BE2C (cell line): ENCODE measurements around the gene TMEM53.

Experiments used
- DNase-seq: peaks from one replicate; pipeline ENCODE4 v3.0.0-alpha.2; 2020
- H3K27me3 ChIP-seq: fragments of 250-450 bp; sonication (Bioruptor Pico); 2 replicates; pipeline ENCODE4 v1.5.1; 2020; ENCODE audit warnings: mild to moderate bottlenecking
- H3K36me3 ChIP-seq: fragments of 250-450 bp; sonication (Bioruptor Pico); 2 replicates; pipeline ENCODE4 v1.5.1; 2020; ENCODE audit warnings: mild to moderate bottlenecking
- H3K4me1 ChIP-seq: fragments of 250-450 bp; sonication (Bioruptor Pico); 2 replicates; pipeline ENCODE4 v1.5.1; 2020
- H3K4me3 ChIP-seq: 2 replicates; pipeline ENCODE4 v1.5.1; 2011; ENCODE audit warnings: low read depth, low read length
- H3K9me3 ChIP-seq: fragments of 250-450 bp; sonication (Bioruptor Pico); 2 replicates; pipeline ENCODE4 v1.5.1; 2020
- TF ChIP-seq, protein P1 (sequence below): IDR thresholded peaks from 2 replicates; pipeline ENCODE4 v1.5.1; 2012; ENCODE audit warnings: mild to moderate bottlenecking, low read depth, low read length

The TMEM53 gene

GRCh38 chr1:44643721-44644334, 30.5 kb downstream of the TMEM53 start:
- Histone ChIP-seq H3K36me3 (peaks cover 5% of the 10 kb centered on the region; the same call in 1 of the 2 replicates), H3K9me3 (no peaks in the 10 kb centered on the region), H3K4me3 (no peak overlapping the region), H3K4me1 (no peaks in the 10 kb centered on the region), H3K27me3 (no peaks in the 10 kb centered on the region)
- no peak for DNase-seq
- TF ChIP-seq, protein P1, sequence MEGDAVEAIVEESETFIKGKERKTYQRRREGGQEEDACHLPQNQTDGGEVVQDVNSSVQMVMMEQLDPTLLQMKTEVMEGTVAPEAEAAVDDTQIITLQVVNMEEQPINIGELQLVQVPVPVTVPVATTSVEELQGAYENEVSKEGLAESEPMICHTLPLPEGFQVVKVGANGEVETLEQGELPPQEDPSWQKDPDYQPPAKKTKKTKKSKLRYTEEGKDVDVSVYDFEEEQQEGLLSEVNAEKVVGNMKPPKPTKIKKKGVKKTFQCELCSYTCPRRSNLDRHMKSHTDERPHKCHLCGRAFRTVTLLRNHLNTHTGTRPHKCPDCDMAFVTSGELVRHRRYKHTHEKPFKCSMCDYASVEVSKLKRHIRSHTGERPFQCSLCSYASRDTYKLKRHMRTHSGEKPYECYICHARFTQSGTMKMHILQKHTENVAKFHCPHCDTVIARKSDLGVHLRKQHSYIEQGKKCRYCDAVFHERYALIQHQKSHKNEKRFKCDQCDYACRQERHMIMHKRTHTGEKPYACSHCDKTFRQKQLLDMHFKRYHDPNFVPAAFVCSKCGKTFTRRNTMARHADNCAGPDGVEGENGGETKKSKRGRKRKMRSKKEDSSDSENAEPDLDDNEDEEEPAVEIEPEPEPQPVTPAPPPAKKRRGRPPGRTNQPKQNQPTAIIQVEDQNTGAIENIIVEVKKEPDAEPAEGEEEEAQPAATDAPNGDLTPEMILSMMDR = no peak

DNA sequence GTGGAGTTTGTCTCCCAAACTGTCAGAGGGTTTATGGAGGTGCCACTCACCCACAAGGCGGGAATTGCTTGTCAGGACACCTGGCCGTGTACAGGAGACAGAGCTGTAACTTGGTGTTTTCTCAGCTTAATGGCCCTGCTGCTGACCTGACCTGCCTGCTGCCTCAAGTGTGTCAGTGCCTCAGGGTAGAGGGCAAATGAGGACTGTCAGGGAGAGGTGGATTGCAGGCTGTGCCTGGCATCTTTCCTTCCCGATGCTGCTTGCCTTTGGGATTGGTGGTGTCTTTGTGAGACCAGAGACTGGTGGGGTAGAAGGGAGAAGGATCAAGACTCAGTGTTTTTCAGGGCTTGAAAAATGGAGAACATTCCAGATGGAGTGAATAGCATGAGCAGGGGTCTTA, 31.4 kb downstream of the TMEM53 start:
- Histone ChIP-seq H3K36me3 (peaks cover 5% of the 10 kb centered on the region), H3K9me3 (no peaks in the 10 kb centered on the region), H3K4me3 (no peak overlapping the region), H3K27me3 (no peaks in the 10 kb centered on the region), H3K4me1 (no peaks in the 10 kb centered on the region)
- TF ChIP-seq, protein P1 = no peak
- DNase-seq = no peak

DNA sequence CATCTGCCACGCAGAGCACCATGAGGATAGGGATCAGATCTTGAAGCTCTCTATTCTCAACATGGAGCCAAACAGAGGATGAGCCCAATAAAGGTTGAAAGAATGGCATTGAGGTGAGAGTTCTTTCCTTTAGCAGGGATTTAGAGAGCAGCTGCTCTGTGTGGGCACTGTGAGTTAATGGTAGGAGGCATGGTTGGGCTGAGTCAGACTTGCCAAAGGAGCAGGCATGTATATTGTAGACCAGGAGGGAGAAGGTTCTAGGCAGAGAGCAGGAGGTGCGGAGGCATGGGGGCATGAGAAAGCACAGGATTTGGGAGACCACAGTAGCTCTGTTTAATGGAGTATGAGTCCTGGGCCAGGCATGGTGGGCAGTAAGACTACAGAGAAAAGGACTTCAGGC, 32.0 kb downstream of the TMEM53 start:
- no peaks in the 10 kb centered on the region for H3K27me3 ChIP-seq
- H3K9me3 ChIP-seq = no peaks in the 10 kb centered on the region
- H3K36me3 ChIP-seq = peaks cover 7% of the 10 kb centered on the region
- H3K4me1 ChIP-seq = no peaks in the 10 kb centered on the region
- DNase-seq = no peak
- TF ChIP-seq, protein P1 = no peak
- no peak overlapping the region for H3K4me3 ChIP-seq

DNA sequence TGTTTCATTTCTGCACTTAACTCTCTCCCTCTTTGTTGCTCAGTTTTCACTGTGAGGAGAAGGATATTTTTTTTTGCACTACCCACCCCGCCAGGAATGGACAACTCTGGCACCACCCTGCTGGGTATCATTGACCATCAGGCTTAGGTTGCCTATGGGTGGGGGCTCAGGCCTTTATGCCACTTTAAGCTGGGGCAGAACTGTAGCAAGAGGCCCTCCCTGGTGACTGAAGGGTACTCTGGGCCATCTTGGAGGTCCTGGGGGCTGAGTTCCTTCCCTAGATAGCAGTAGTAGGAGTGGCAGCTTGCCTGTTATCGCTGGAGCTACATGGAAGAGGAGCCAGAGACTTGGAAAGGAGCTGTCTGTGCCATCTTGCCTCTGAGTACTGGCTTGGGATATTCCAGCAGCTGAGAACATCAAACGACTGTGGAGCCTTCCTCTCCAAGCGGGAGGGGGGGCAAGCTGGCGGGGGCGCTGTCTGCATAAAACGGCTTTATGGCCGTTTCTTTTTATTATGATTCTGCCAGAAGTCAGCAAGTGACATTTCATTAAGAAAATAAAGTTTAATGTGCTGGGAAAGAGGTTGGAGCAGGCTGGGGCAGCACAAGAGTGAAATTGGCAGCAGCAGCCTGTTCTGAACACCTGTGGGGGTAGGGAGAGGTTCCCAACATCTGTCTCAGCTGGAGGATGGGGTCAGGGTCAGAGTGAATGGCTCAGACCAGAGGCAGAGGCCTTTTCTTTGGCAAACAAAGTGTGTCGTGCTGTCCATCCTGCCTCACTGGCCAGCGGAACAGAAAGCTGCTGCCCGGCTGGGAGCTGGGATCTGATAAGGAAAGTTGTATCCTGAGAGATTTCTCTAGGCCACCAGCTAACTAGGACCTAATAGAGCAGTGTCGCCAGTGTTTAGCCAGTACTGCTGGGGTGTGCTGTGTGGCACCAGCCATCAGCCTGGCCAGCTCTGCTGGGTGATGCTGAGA, 32.9 kb downstream of the TMEM53 start:
- Histone ChIP-seq H3K9me3 (no peaks in the 10 kb centered on the region), H3K4me1 (no peaks in the 10 kb centered on the region), H3K36me3 (peaks cover 9% of the 10 kb centered on the region), H3K27me3 (no peaks in the 10 kb centered on the region), H3K4me3 (no peak overlapping the region)
- no peak for DNase-seq
- TF ChIP-seq, protein P1 = no peak

DNA sequence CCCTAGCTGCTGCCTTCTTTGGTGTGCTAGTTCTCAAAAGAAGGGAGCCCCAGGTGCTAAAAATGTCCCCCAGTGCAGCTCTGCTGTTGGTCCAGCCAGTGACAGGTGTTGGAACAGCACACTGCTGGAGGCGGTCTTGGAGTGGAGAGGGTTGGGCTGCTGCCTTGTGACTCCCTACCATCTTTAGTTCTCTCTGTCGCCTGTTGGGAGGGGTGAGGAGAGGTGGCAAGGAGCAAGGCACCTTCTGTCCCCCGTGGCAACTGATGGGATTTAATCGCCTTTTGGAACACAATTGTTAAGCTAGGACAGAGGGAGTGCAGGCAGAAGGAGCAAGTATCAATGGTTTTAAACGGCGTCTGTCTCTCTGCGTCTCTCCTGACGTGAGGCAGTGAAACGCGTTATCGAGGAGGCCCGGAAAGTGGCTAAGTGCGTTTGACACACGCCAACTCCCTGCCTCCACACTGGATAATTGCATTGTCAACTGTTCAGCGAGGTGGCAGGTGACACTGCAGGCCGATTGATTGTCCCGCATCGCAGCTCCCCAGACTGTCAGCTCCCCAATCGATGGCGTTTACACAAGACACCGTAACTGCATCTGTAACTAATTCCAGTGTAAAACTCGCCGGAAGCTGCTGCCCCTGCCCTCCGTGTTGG, 34.0 kb downstream of the TMEM53 start:
- DNase-seq = no peak
- Histone ChIP-seq H3K4me1 (no peaks in the 10 kb centered on the region), H3K4me3 (no peak overlapping the region), H3K27me3 (no peaks in the 10 kb centered on the region), H3K36me3 (peaks cover 18% of the 10 kb centered on the region), H3K9me3 (no peaks in the 10 kb centered on the region)
- TF ChIP-seq, protein P1 = no peak
